Posterior cingulate gyrus (tissue), 11 donors: ENCODE measurements around the gene ANKFN1.

Experiments used
- DNase-seq, 10 donors: peaks; one replicate each; pipeline versions ENCODE4 v3.0.0 to v3.0.0-alpha.2; 2020 to 2021; ENCODE audit warnings: mixed read lengths in 3 of 10
- intact Hi-C: fragments of 100-400 bp; cut with DNase I; formaldehyde crosslinking; loops from one replicate; pipeline ENCODE4 v1.15.1; 2023

Gene ANKFN1

DNA sequence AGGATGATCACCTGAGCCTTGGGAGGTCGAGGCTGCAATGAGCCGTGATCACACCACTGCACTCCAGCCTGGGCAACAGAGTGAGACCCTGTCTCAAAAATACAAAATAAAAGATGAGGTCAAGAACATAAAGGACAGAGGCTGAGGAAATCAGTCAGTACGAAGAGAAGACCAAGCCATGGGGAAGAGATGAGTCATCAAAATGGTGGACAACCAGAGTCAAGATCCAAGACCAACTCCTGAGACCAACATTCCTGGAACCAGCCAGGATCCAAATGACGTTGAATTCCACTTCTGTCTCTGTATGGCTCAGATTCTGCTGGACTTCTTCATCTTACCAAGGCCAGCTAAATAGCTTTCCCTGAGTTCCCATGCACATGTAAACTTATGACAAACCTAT lies 395.4 kb downstream of the ANKFN1 start:
- intact Hi-C loops, result no loop called here
- no peak for DNase-seq

DNA sequence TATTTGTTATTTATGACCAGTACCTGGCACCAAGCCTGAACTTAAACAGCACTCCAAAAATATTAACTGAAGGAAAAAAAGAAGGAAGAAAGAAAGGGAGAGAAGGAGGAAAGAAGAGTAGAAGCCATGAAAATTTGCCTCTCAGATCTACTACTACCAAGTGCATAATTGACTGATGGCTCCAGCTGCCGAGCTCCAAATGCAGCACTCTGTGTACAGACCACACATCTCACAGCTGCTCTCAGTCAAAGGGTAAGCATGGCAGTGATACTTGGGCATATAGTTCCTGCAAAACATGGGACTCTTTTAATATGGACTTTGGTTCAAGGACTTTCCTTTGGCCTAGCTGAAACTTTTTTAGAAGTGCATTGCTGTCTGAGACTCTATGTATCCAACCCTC lies 396.2 kb downstream of the ANKFN1 start:
- intact Hi-C loops, result no loop called here
- DNase-seq, result no peak

DNA sequence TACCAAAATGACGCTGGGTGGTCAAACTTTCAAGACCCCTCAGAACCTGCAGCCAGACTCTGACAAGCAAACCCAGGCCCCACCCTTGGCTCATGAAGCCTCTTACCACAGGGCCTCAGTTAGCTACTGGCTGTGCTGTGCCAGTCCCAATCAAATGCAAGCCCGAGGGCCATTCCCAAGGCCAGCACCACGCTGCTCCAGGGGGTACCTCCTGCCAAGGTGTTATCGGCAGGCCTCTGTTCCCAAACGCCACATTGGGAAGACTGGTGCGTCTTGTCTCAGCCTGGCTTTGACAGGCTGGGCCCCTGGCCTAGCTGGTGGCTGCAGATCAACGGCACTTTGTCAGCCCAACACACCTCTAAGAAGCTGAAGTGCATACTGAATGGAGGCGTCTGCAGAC lies 404.4 kb downstream of the ANKFN1 start:
- peak in 1 of 10 donors; percentile 62 for DNase-seq
- intact Hi-C loops, result no loop called here

DNA sequence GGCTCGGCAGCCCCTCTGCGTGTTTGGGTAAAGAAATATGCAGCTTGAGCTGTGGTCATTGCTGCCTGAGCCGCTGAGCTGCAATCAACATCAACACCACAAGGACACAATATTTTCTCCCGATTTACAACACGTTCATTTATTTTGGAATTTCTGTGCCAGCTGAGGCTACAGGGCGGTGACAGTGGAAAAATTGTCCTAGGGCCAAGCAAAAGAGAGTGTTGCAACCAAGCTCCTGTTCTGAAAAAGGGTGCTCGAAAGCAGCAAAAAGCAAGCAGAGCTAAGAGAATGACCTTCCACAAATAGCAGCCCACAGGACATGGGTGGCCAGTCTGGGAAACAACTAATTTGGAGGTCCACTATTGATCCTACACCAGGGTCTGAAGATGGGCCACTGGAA lies 404.8 kb downstream of the ANKFN1 start:
- intact Hi-C loops, result no loop called here

More for the DNA sequence above, 404.8 kb downstream of the ANKFN1 start:
- DNase-seq, result no peak
